Smooth muscle cell (in vitro differentiated cells): ENCODE results near the gene FTCDNL1. TPM values are rescaled to one million over a fixed set of nuclear protein-coding genes. Genes with fewer than 3 reads are reported as not detected.

ENCODE experiments used
- DNase-seq: peaks from one replicate; lab custom pipeline; 2025; ENCODE audit not compliant: unreplicated experiment; lab: John Stamatoyannopoulos, UW
- H2AFZ ChIP-seq: fragments of 200-600 bp; sonication (generic); 2 replicates; pipeline ENCODE4 v1.6.0; 2016; ENCODE audit warnings: antibody characterized with exemption, low read depth, mild to moderate bottlenecking
- H3F3A ChIP-seq: fragments of 200-600 bp; sonication (generic); 2 replicates; pipeline ENCODE4 v1.6.0; 2017; ENCODE audit warnings: antibody characterized with exemption, low read depth
- H3K27ac ChIP-seq: fragments of 200-600 bp; sonication (generic); 2 replicates; pipeline ENCODE4 v1.5.1; 2016; ENCODE audit warnings: low read depth, mild to moderate bottlenecking
- H3K27me3 ChIP-seq: fragments of 200-600 bp; sonication (generic); 2 replicates; pipeline ENCODE4 v1.6.1; 2016; ENCODE audit warnings: low read depth, mild to moderate bottlenecking
- H3K36me3 ChIP-seq: fragments of 200-600 bp; sonication (generic); 2 replicates; pipeline ENCODE4 v1.5.1; 2016; ENCODE audit warnings: low read depth
- H3K4me1 ChIP-seq: fragments of 200-600 bp; sonication (generic); 2 replicates; pipeline ENCODE4 v1.5.1; 2016; ENCODE audit warnings: low read depth
- H3K4me2 ChIP-seq: fragments of 200-600 bp; sonication (generic); 2 replicates; pipeline ENCODE4 v1.6.0; 2016; ENCODE audit warnings: mild to moderate bottlenecking
- H3K4me3 ChIP-seq: fragments of 200-600 bp; sonication (generic); 2 replicates; pipeline ENCODE4 v1.5.1; 2016; ENCODE audit warnings: mild to moderate bottlenecking
- H3K79me2 ChIP-seq: fragments of 200-600 bp; sonication (generic); 2 replicates; pipeline ENCODE4 v1.6.0; 2016; ENCODE audit warnings: low read depth, mild to moderate bottlenecking
- H3K9ac ChIP-seq: fragments of 200-600 bp; sonication (generic); 2 replicates; pipeline ENCODE4 v1.6.0; 2016; ENCODE audit warnings: low read depth
- H3K9me3 ChIP-seq: fragments of 200-600 bp; sonication (generic); replicated peaks from 2 replicates; pipeline ENCODE4 v1.5.1; 2016; ENCODE audit warnings: low read depth
- H4K20me1 ChIP-seq: fragments of 200-600 bp; sonication (generic); 2 replicates; pipeline ENCODE4 v1.6.0; 2016; ENCODE audit warnings: low read depth
- WGBS: methylation state at CpG from one replicate; pipeline ENCODE4 v1.1.7; 2016; ENCODE audit warnings: low lambda C conversion rate; 5-methylcytosine and 5-hydroxymethylcytosine counted together
- polyA plus RNA-seq: library from polyadenylated mRNA; unstranded; fragments of >200 nt; fragmentation: Nextera tagmentation; extraction: Ambion mirVana; gene quantifications from 2 replicates; pipeline ENCODE4 v1.2.1, GENCODE V29; 2016
- total RNA-seq: library from RNA; depleted of rRNA; stranded (reverse); fragments of >200 nt; gene quantifications from 2 replicates; pipeline ENCODE4 v1.2.3, GENCODE V29; 2014
- TF ChIP-seq, protein P1 (sequence below): fragments of 200-600 bp; sonication (generic); IDR thresholded peaks from 2 replicates; pipeline ENCODE4 v1.5.1; 2017; ENCODE audit warnings: borderline replicate concordance, mild to moderate bottlenecking, antibody characterized with exemption; ENCODE audit not compliant: insufficient read depth, poor library complexity, severe bottlenecking

FTCDNL1 gene
- total and polyA plus RNA-seq, 2 experiments from 2014 or later = 0.66 TPM; not detected in 1

- 94% methylated on average over 4 of the region's 4 CpGs for WGBS
Observed at GRCh38 chr2:199865905-199866304, 14.9 kb upstream of the FTCDNL1 start.

GRCh38 chr2:199862788-199863187 lies 11.8 kb upstream of the FTCDNL1 start:
- WGBS = 15% methylated on average over 3 of the region's 3 CpGs
- Histone ChIP-seq H3K27me3 (no peaks in the 10 kb centered on the region), H2AFZ (no peak overlapping the region), H3K9ac (no peak overlapping the region), H3K27ac (no peak overlapping the region), H3K79me2 (no peaks in the 10 kb centered on the region), H3K4me2 (peak overlapping the region; percentile 59), H3K4me1 (no peaks in the 10 kb centered on the region), H3K4me3 (no peak overlapping the region), H3K36me3 (no peaks in the 10 kb centered on the region), H3K9me3 (no peaks in the 10 kb centered on the region), H3F3A (no peaks in the 10 kb centered on the region), H4K20me1 (no peaks in the 10 kb centered on the region)
- DNase-seq = no peak
- TF ChIP-seq, protein P1, sequence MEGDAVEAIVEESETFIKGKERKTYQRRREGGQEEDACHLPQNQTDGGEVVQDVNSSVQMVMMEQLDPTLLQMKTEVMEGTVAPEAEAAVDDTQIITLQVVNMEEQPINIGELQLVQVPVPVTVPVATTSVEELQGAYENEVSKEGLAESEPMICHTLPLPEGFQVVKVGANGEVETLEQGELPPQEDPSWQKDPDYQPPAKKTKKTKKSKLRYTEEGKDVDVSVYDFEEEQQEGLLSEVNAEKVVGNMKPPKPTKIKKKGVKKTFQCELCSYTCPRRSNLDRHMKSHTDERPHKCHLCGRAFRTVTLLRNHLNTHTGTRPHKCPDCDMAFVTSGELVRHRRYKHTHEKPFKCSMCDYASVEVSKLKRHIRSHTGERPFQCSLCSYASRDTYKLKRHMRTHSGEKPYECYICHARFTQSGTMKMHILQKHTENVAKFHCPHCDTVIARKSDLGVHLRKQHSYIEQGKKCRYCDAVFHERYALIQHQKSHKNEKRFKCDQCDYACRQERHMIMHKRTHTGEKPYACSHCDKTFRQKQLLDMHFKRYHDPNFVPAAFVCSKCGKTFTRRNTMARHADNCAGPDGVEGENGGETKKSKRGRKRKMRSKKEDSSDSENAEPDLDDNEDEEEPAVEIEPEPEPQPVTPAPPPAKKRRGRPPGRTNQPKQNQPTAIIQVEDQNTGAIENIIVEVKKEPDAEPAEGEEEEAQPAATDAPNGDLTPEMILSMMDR = no peak

More at GRCh38 chr2:199865905-199866304, 14.9 kb upstream of the FTCDNL1 start:
- Histone ChIP-seq H3K79me2 (no peaks in the 10 kb centered on the region), H3K36me3 (no peaks in the 10 kb centered on the region), H3K4me2 (no peak overlapping the region), H3K27ac (no peak overlapping the region), H4K20me1 (no peaks in the 10 kb centered on the region), H3K9ac (no peak overlapping the region), H2AFZ (no peak overlapping the region), H3K4me1 (peaks cover 18% of the 10 kb centered on the region), H3F3A (no peaks in the 10 kb centered on the region), H3K27me3 (peaks cover 12% of the 10 kb centered on the region), H3K4me3 (no peak overlapping the region), H3K9me3 (no peaks in the 10 kb centered on the region)
- TF ChIP-seq, protein P1 = no peak
- DNase-seq = no peak

- Histone ChIP-seq H2AFZ (no peak overlapping the region), H3K9ac (no peak overlapping the region), H4K20me1 (no peaks in the 10 kb centered on the region), H3K27me3 (peaks cover 5% of the 10 kb centered on the region), H3K9me3 (no peaks in the 10 kb centered on the region), H3K4me1 (no peaks in the 10 kb centered on the region), H3K79me2 (no peaks in the 10 kb centered on the region), H3K36me3 (no peaks in the 10 kb centered on the region), H3K4me2 (no peak overlapping the region), H3K4me3 (no peak overlapping the region), H3K27ac (no peak overlapping the region), H3F3A (no peaks in the 10 kb centered on the region)
- DNase-seq = no peak
- WGBS = 7% methylated on average over 4 of the region's 4 CpGs
- TF ChIP-seq, protein P1 = peak; percentile 61
Observed at GRCh38 chr2:199861132-199861774, 10.3 kb upstream of the FTCDNL1 start.

DNA sequence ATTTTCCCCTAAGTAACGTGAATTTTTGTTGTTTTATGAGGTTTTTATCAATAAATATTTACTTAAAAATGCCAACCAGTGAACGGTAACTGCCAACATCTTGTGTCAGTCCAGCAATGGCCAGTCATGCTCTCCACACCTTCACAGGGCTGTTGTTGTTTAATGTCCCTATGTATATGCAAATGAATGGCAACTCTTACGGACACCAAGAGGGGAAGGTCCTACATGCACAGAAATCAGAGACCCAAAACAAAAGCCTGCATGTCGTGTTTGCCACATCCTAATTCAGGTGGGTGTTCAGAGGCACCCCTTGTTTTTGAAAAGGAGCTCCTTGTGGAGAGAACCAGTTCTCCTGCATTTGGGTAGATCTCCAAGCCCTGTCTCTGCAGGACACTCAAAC lies 4.8 kb upstream of the FTCDNL1 start:
- Histone ChIP-seq H3K27ac (no peak overlapping the region), H4K20me1 (no peaks in the 10 kb centered on the region), H3K9me3 (no peaks in the 10 kb centered on the region), H2AFZ (no peak overlapping the region), H3K4me2 (no peak overlapping the region), H3K9ac (no peak overlapping the region), H3K4me1 (peaks cover 5% of the 10 kb centered on the region), H3K36me3 (no peaks in the 10 kb centered on the region), H3K79me2 (no peaks in the 10 kb centered on the region), H3K4me3 (no peak overlapping the region), H3F3A (no peaks in the 10 kb centered on the region), H3K27me3 (peaks cover 44% of the 10 kb centered on the region)
- 44% methylated on average over 4 of the region's 4 CpGs for WGBS
- no peak for DNase-seq
- TF ChIP-seq, protein P1 = no peak
